Neuronal stem cell (in vitro differentiated cells): ENCODE data around the gene RAVER2.

ENCODE experiments used
- DNase-seq: peaks from one replicate; pipeline ENCODE4 v3.0.0-alpha.2; 2013; ENCODE audit warnings: low spot score
- H2AFZ ChIP-seq: one replicate; pipeline ENCODE4 v1.6.1; 2013; ENCODE audit warnings: mild to moderate bottlenecking, low read length, inconsistent platforms
- H2AK5ac ChIP-seq: 2 replicates; pipeline ENCODE4 v1.6.1; 2013; ENCODE audit warnings: low read depth, mild to moderate bottlenecking, inconsistent platforms, low read length, moderate library complexity, mixed read lengths
- H2BK120ac ChIP-seq: 2 replicates; pipeline ENCODE4 v1.6.1; 2013; ENCODE audit warnings: low read depth, mild to moderate bottlenecking, inconsistent platforms, low read length, moderate library complexity, mixed read lengths
- H2BK12ac ChIP-seq: one replicate; pipeline ENCODE4 v1.6.1; 2013; ENCODE audit warnings: low read length, inconsistent platforms
- H2BK15ac ChIP-seq: 2 replicates; pipeline ENCODE4 v1.6.1; 2013; ENCODE audit warnings: mild to moderate bottlenecking, low read length, inconsistent platforms, mixed read lengths
- H2BK5ac ChIP-seq: one replicate; pipeline ENCODE4 v1.6.1; 2013; ENCODE audit warnings: inconsistent platforms, mild to moderate bottlenecking, low read length, moderate library complexity
- H3K14ac ChIP-seq: one replicate; pipeline ENCODE4 v1.6.1; 2013; ENCODE audit warnings: low read length, inconsistent platforms
- H3K18ac ChIP-seq: 2 replicates; pipeline ENCODE4 v1.6.1; 2013; ENCODE audit warnings: low read length, inconsistent platforms
- H3K23ac ChIP-seq: 2 replicates; pipeline ENCODE4 v1.6.1; 2013; ENCODE audit warnings: low read depth, mild to moderate bottlenecking, mixed read lengths, low read length, inconsistent platforms; ENCODE audit not compliant: poor library complexity
- H3K27ac ChIP-seq: replicated peaks from 3 replicates; pipeline ENCODE4 v1.5.1; 2013; ENCODE audit warnings: low read length, inconsistent platforms
- H3K27me3 ChIP-seq, 3 experiments: 2 replicates each; pipeline ENCODE4 v1.6.1; 2013; ENCODE audit warnings: low read length in 3 of 3, mild to moderate bottlenecking in 2 of 3, inconsistent platforms in 1 of 3, low read depth in 1 of 3, mixed read lengths in 1 of 3, moderate library complexity in 1 of 3; ENCODE audit not compliant: control insufficient read depth in 3 of 3, insufficient read depth in 3 of 3
- H3K36me3 ChIP-seq, 2 donors: replicated peaks in 1 of 2; 2 replicates each; pipeline ENCODE4 v1.6.1; 2013; ENCODE audit warnings: low read length in 2 of 2; ENCODE audit not compliant: control insufficient read depth in 2 of 2, insufficient read depth in 2 of 2
- H3K4ac ChIP-seq: 2 replicates; pipeline ENCODE4 v1.6.1; 2013; ENCODE audit warnings: inconsistent platforms, mild to moderate bottlenecking, low read length, moderate library complexity
- H3K4me1 ChIP-seq, 2 donors: 1 replicate in 1 of 2; 2 replicates in 1 of 2; pipeline ENCODE4 v1.6.1; 2013; ENCODE audit warnings: low read length in 2 of 2, low read depth in 1 of 2; ENCODE audit not compliant: control insufficient read depth in 2 of 2, insufficient read depth in 1 of 2
- H3K4me2 ChIP-seq: one replicate; pipeline ENCODE4 v1.6.1; 2013; ENCODE audit warnings: mild to moderate bottlenecking, low read length, inconsistent platforms; ENCODE audit not compliant: insufficient read depth, poor library complexity, severe bottlenecking
- H3K4me3 ChIP-seq, 2 donors: 2 replicates each; pipeline ENCODE4 v1.5.1; 2013; ENCODE audit warnings: low read length in 2 of 2, mild to moderate bottlenecking in 2 of 2, inconsistent platforms in 1 of 2, moderate library complexity in 1 of 2
- H3K79me1 ChIP-seq: one replicate; pipeline ENCODE4 v1.6.1; 2013; ENCODE audit warnings: low read depth, mild to moderate bottlenecking, inconsistent platforms, low read length, moderate library complexity
- H3K9ac ChIP-seq: one replicate; pipeline ENCODE4 v1.6.1; 2013; ENCODE audit warnings: mild to moderate bottlenecking, low read depth, low read length, inconsistent platforms; ENCODE audit not compliant: poor library complexity
- H3K9me3 ChIP-seq, 2 donors: replicated peaks in 1 of 2; 2 replicates each; pipeline versions ENCODE3 to v1.6.1; 2013; ENCODE audit warnings: low read length in 2 of 2, mild to moderate bottlenecking in 2 of 2, inconsistent platforms in 1 of 2, low read depth in 1 of 2, mixed read lengths in 1 of 2, moderate library complexity in 1 of 2; ENCODE audit not compliant: control insufficient read depth in 2 of 2, insufficient read depth in 1 of 2
- H4K8ac ChIP-seq: one replicate; pipeline ENCODE4 v1.6.1; 2013; ENCODE audit warnings: low read depth, mild to moderate bottlenecking, inconsistent platforms, low read length, moderate library complexity
- H4K91ac ChIP-seq: one replicate; pipeline ENCODE4 v1.6.1; 2013; ENCODE audit warnings: low read length, low read depth, mild to moderate bottlenecking, inconsistent platforms; ENCODE audit not compliant: poor library complexity
- WGBS, 2 donors: extraction: QIAGEN DNeasy Blood & Tissue Kit; methylation state at CpG; one replicate each; pipeline ENCODE4 v1.1.7; 2013; ENCODE audit warnings: missing lambda C conversion rate in 2 of 2, mixed read lengths in 1 of 2; ENCODE audit not compliant: insufficient read length in 2 of 2, insufficient replicate concordance in 1 of 2; ENCODE audit errors: extremely low coverage in 2 of 2; 5-methylcytosine and 5-hydroxymethylcytosine counted together

Gene RAVER2

DNA sequence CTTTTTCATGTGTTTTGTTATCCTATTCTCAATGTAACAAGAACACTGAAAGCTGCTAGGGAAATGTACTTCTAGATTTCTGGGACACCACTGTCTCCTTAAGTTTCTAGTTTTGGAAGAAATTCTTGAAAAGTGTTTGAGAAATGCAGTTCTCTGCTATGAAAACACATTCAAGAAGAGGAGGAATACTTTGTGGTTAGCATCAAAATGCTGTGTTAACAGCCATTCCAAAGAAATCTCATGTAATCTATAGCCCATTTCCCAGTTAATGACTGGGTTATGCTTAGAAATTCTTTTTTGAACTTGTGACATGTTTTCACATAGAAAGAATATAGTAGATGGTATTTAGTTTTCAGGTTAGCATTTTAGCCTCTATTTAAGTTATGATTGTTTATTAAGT lies 6.0 kb downstream of the RAVER2 start:
- H3K27me3 ChIP-seq, result no peaks in the 10 kb centered on the region
- H3K27ac ChIP-seq, result no peak overlapping the region
- no peak overlapping the region for H2AFZ ChIP-seq
- no peak overlapping the region for H3K23ac ChIP-seq
- H2BK12ac ChIP-seq, result no peak overlapping the region
- no peak overlapping the region for H2AK5ac ChIP-seq
- no peak overlapping the region for H3K9ac ChIP-seq
- H2BK120ac ChIP-seq, result no peak overlapping the region
- no peak overlapping the region for H3K18ac ChIP-seq
- peaks cover 3% of the 10 kb centered on the region for H3K79me1 ChIP-seq
- H2BK15ac ChIP-seq, result no peak overlapping the region
- DNase-seq, result no peak
- no peaks in the 10 kb centered on the region for H3K9me3 ChIP-seq
- H3K4me3 ChIP-seq, result no peak overlapping the region
- no peak overlapping the region for H2BK5ac ChIP-seq
- no peaks in the 10 kb centered on the region for H3K36me3 ChIP-seq
- H4K91ac ChIP-seq, result no peak overlapping the region
- no peak overlapping the region for H4K8ac ChIP-seq
- no peak overlapping the region for H3K4ac ChIP-seq
- no peak overlapping the region for H3K4me2 ChIP-seq
- H3K14ac ChIP-seq, result no peak overlapping the region
- peaks cover 4 to 12% of the 10 kb centered on the region in 2 donors for H3K4me1 ChIP-seq

GRCh38 chr1:64754173-64754572 lies 9.3 kb downstream of the RAVER2 start:
- no peak overlapping the region for H3K23ac ChIP-seq
- H3K18ac ChIP-seq, result no peak overlapping the region
- H4K8ac ChIP-seq, result no peak overlapping the region
- H3K14ac ChIP-seq, result no peak overlapping the region
- H3K27me3 ChIP-seq, result no peaks in the 10 kb centered on the region
- no peak overlapping the region for H2AFZ ChIP-seq
- no peak overlapping the region for H4K91ac ChIP-seq
- H3K4me3 ChIP-seq, result no peak overlapping the region
- no peak overlapping the region for H2BK5ac ChIP-seq
- H3K4ac ChIP-seq, result no peak overlapping the region
- no peak overlapping the region for H2BK15ac ChIP-seq
- H3K36me3 ChIP-seq, result no peaks in the 10 kb centered on the region
- H2AK5ac ChIP-seq, result no peak overlapping the region
- H3K4me2 ChIP-seq, result no peak overlapping the region
- no CpG with 5 or more reads among the region's 3 CpGs for WGBS, 2 donors
- H3K9ac ChIP-seq, result no peak overlapping the region
- peaks cover 1 to 10% of the 10 kb centered on the region in 2 donors for H3K9me3 ChIP-seq
- H3K27ac ChIP-seq, result no peak overlapping the region
- no peak for DNase-seq
- H3K4me1 ChIP-seq, result peaks cover 0 to 3% of the 10 kb centered on the region in 2 donors
- H3K79me1 ChIP-seq, result no peaks in the 10 kb centered on the region
- H2BK120ac ChIP-seq, result no peak overlapping the region
- no peak overlapping the region for H2BK12ac ChIP-seq

DNA sequence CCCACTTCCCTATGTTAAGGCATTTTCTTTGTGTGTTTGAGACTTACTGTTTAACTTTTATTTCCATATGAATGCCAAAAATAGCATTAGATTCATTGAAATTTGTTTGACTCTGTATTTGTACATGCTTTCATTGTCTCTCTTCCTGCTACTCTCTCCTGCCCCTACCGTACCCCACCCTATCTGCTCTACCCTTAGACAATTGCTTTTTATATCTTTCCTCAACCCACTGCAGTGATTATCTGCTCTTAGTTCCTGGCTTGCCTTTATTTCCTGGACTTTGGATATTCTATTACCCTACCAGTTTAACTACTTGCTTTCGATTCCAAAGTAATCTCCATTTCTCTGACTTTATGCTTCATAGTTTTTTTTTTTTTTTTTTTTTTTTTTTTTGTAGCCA lies 10.5 kb downstream of the RAVER2 start:
- H3K14ac ChIP-seq, result no peak overlapping the region
- peaks cover 1 to 10% of the 10 kb centered on the region in 2 donors for H3K9me3 ChIP-seq
- no peaks in the 10 kb centered on the region for H3K27me3 ChIP-seq
- no peak overlapping the region for H3K23ac ChIP-seq
- no peak overlapping the region for H2AFZ ChIP-seq
- no CpG with 5 or more reads among the region's 2 CpGs for WGBS, 2 donors
- no peak overlapping the region for H4K8ac ChIP-seq
- H2BK120ac ChIP-seq, result no peak overlapping the region
- no peak overlapping the region for H3K18ac ChIP-seq
- H3K4me1 ChIP-seq, result peaks cover 0 to 3% of the 10 kb centered on the region in 2 donors
- no peak overlapping the region for H2BK12ac ChIP-seq
- H3K27ac ChIP-seq, result no peak overlapping the region
- no peak overlapping the region for H3K4me3 ChIP-seq
- H2BK5ac ChIP-seq, result no peak overlapping the region
- no peaks in the 10 kb centered on the region for H3K36me3 ChIP-seq
- H2BK15ac ChIP-seq, result no peak overlapping the region
- no peak overlapping the region for H2AK5ac ChIP-seq
- H3K4ac ChIP-seq, result no peak overlapping the region
- no peak overlapping the region for H3K9ac ChIP-seq
- no peak overlapping the region for H4K91ac ChIP-seq
- no peak for DNase-seq
- H3K4me2 ChIP-seq, result no peak overlapping the region
- H3K79me1 ChIP-seq, result no peaks in the 10 kb centered on the region

GRCh38 chr1:64756770-64757169 lies 11.9 kb downstream of the RAVER2 start:
- peaks cover 0 to 3% of the 10 kb centered on the region in 2 donors for H3K4me1 ChIP-seq
- no peak overlapping the region for H4K91ac ChIP-seq
- no peak overlapping the region for H2BK120ac ChIP-seq
- no peaks in the 10 kb centered on the region for H3K36me3 ChIP-seq
- H2BK12ac ChIP-seq, result no peak overlapping the region
- no peak overlapping the region for H2BK15ac ChIP-seq
- no peaks in the 10 kb centered on the region for H3K27me3 ChIP-seq
- H2AK5ac ChIP-seq, result no peak overlapping the region
- H3K23ac ChIP-seq, result no peak overlapping the region
- no peak overlapping the region for H3K14ac ChIP-seq
- H3K18ac ChIP-seq, result no peak overlapping the region
- H3K9ac ChIP-seq, result no peak overlapping the region
- DNase-seq, result no peak
- H3K79me1 ChIP-seq, result no peaks in the 10 kb centered on the region
- no peak overlapping the region for H4K8ac ChIP-seq
- H3K4me3 ChIP-seq, result no peak overlapping the region
- peaks cover 1 to 10% of the 10 kb centered on the region in 2 donors for H3K9me3 ChIP-seq
- H3K4me2 ChIP-seq, result no peak overlapping the region
- no peak overlapping the region for H2BK5ac ChIP-seq
- H3K27ac ChIP-seq, result no peak overlapping the region
- no peak overlapping the region for H3K4ac ChIP-seq
- H2AFZ ChIP-seq, result no peak overlapping the region
- no CpG with 5 or more reads among the region's 1 CpG for WGBS, 2 donors
